ENCODE measurements around the gene RAET1L.

- TF ChIP-seq CREB1 (CRISPR knock-in tag; IDR thresholded peaks at IDR 0.05; ENCODE audit: low read depth) (no peak), NANOG (IDR thresholded peaks at IDR 0.05; ENCODE audit: borderline replicate concordance) (no peak), POLR2AphosphoS5 (IDR thresholded peaks at IDR 0.05; ENCODE audit: low read depth) (no peak), CTCF (conservative IDR thresholded peaks at IDR 0.05; ENCODE audit: low read depth in 2 of 2) (no peak), ETS1 (IDR thresholded peaks at IDR 0.05) (no peak), EZH2 (IDR thresholded peaks at IDR 0.05; ENCODE audit: low read depth, unreplicated experiment) (no peak), REST (IDR thresholded peaks at IDR 0.05; ENCODE audit: unreplicated experiment) (no peak), EZH2phosphoT487 (IDR thresholded peaks at IDR 0.05; ENCODE audit: unreplicated experiment) (no peak), JUNB (IDR thresholded peaks at IDR 0.05; ENCODE audit: unreplicated experiment) (no peak)
These were observed 25.7 kb downstream of the RAET1L start for GRCh38 chr6:149999636-150000035.

All from GM23338 (cell line).